NOMO-1 treated with dmso at 0.1 percent for 144 hours (cell line): ENCODE results near the gene EPHA8.

Experiments
- DNase-seq: peaks from one replicate; lab custom pipeline; 2025; ENCODE audit not compliant: unreplicated experiment; lab: John Stamatoyannopoulos, UW

Gene EPHA8

GRCh38 chr1:22587247-22587646 lies 24.0 kb downstream of the EPHA8 start:
- no peak for DNase-seq

GRCh38 chr1:22588899-22589422 lies 25.7 kb downstream of the EPHA8 start:
- DNase-seq, result no peak

- DNase-seq, result no peak
Observed at GRCh38 chr1:22591576-22591975, 28.3 kb downstream of the EPHA8 start.

DNA sequence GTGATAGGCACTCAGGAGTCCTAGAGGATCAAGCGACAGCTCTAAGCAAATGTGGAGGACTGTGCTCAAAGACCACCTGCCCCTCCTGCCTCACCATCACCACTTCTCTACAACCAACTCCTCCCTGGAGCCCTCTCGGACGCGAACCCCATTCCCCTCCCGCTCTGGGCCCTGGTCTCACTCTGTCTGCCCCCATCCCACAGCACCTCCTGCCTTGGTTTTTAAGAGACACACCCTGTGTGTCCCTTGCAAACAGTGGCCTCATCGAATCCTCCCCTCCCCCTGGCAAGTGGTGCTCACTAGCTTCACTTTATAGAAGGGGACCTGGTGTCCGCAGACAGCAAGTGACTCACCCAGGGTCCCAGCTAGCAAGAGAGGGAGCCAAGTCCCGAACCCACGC lies 28.8 kb downstream of the EPHA8 start:
- DNase-seq, result no peak

GRCh38 chr1:22592919-22593790 lies 29.9 kb downstream of the EPHA8 start:
- DNase-seq, result no peak

- no peak for DNase-seq
Observed at GRCh38 chr1:22594396-22594795, 31.1 kb downstream of the EPHA8 start.

DNA sequence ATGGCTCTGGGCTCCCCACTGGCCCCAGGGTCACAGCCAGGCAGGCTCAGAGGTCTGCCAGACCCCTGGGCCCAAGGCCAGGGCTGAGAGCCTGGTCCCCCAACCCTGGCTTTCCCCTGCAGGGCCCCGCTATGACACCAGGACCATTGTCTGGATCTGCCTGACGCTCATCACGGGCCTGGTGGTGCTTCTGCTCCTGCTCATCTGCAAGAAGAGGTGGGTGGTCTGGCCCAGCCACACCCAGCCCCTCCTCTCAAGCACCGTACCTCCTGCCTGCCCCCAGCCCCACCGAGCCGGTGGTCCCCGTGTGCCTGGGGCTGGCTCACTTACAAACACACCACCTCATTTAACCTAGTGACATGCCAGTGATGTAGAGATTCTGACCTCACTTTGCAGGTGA lies 31.8 kb downstream of the EPHA8 start:
- DNase-seq, result no peak

- DNase-seq, result no peak
Observed at GRCh38 chr1:22597301-22597965, 34.1 kb downstream of the EPHA8 start.

DNA sequence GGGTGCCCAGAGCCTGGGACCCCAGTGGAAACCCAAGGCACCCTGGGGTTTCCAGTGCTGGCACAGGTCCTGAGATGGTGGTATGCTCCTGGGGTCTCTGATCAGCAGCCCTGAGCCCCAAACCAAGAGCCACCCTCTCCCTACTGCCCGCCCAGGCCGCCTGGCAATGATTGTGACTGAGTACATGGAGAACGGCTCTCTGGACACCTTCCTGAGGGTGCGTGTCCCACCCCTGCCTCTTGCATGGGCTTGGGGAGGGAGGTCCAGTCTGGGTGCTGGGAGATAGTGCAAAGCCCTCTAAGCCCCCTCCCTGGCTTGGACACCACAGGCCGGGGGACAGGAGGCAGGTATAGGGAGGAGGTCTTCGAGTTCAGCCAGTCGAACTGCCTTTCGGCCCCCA lies 34.7 kb downstream of the EPHA8 start:
- DNase-seq, result no peak

DNA sequence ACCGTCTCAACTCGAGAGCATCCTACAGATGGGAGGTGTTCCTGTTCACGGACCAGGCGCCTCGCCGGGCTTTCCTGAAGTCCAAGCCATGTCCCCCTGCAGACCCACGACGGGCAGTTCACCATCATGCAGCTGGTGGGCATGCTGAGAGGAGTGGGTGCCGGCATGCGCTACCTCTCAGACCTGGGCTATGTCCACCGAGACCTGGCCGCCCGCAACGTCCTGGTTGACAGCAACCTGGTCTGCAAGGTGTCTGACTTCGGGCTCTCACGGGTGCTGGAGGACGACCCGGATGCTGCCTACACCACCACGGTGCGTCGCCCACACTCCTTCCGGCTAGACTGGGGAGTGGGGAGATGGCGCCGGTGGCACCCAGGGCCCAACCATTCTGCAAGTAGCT lies 35.4 kb downstream of the EPHA8 start:
- DNase-seq, result no peak

GRCh38 chr1:22600071-22600816 lies 37.0 kb downstream of the EPHA8 start:
- DNase-seq, result no peak

GRCh38 chr1:22600817-22601605 lies 37.7 kb downstream of the EPHA8 start:
- DNase-seq, result no peak

DNA sequence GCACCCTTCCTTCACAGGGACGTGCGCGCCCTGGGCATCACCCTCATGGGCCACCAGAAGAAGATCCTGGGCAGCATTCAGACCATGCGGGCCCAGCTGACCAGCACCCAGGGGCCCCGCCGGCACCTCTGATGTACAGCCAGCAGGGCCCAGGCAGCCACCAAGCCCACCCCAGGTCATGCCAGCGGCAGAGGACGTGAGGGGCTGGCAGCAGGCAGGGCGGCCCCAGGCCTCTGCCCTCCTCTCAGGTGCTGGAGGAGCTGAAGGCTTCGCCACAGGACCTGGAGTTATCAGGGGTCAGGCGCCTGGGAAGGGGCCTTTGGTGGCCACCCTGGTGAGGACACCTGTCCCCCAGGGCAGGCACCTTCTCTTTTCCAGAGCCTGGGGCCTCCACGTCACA lies 38.3 kb downstream of the EPHA8 start:
- no peak for DNase-seq

DNA sequence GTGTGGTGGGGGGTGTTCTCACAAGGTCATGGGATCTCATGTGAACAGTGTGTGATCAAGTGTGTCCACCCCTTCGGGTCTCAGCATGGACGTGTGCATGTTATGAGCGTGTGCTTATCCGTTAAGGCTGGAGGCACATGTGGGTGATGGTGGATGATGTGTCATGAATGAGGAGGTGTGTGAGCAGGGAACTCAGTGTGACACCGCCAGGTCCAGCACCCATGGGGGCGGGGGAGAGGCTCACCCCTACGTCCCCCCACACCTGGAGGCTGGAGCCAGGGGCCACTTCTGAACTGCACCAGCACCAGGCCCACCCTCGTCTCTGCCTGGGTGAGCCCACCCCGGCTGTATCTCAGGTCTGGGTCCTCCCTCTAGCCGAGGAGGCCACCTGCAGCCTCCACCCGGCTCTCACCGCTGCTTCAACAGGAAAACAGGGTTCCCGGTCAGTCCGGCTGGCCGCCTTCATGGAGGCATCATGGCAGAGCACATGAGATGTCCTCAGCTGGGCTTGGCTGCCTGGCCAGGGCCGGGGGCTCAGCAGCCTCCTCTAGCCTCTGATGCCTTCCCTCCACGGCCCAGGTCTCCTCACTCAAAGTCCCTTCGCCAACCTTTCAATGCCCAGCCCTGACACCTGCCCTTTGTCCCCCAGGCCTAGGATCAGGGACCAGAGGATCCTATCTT lies 38.9 kb downstream of the EPHA8 start:
- DNase-seq, result no peak

DNA sequence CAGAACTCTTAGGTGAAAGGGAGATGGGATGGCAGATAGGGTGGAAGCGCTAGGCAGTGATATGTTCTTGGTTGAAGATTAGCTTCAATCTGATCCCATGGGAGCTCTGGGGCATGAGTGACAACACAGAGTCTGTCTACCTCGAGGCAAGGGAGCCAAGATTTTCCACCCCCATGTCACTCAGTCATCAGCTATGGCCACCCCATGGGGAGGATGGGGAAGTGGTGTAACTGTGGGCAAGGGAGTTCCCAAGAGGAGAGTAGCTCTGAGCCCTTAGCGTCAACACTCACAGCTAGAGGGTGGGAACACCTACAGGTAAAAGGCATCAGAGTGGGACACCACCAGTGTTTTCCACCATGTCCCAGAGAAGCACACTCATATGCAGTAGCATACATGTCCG lies 42.9 kb downstream of the EPHA8 start:
- no peak for DNase-seq

DNA sequence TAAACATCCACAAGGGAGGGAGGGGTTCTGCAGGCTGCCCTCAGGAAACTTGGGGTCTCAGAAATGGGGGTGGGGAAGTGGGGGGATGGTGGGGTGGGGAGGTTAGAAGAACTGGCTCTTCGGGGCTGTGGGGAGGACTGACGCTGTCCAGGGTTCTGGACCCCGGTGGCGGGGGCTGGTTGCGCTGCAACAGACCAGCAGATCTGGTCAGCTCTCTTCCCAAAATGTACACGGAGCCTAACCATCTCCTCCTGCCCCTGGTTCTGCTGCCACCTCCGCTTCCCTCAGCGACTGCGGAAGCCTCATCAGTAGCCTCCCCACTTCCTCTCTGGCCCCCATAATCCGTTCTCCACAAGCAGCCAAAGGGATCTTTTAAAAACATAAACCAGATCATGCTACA lies 43.9 kb downstream of the EPHA8 start:
- no peak for DNase-seq

DNA sequence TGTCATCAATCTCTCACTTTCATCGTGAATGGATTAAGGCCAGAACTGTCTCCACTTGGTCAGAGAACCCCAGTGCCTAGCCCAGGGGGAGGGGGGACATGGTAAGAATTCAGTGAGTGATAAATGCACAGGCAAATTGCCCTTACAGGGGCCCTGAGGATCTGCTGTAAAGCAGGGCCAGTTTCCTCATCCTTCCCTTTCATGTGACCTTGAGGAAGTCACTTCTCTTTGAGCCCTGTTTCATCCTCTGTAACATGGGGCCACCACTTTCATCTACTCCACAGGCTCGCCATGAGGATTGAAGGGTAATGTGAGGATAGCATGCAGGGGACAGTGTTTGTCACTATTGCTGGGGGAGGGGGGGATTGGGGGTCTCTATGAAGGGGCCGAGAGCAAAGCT lies 45.1 kb downstream of the EPHA8 start:
- DNase-seq, result no peak

- no peak for DNase-seq
Observed at GRCh38 chr1:22609291-22609690, 46.0 kb downstream of the EPHA8 start.

- no peak for DNase-seq
Observed at GRCh38 chr1:22611530-22611947, 48.2 kb downstream of the EPHA8 start.
